Aorta (tissue), 5 donors: Measurements from ENCODE around the gene NKAIN2. TPM values are rescaled to one million over a fixed set of nuclear protein-coding genes. Genes with fewer than 3 reads are reported as not detected.

Experiments used
- ATAC-seq: fragments of 200-7000 bp; cut with Tn5 transposase; one replicate; pipeline ENCODE4 v1.9.1; 2022; ENCODE audit warnings: moderate library complexity; ENCODE audit not compliant: low FRiP score
- DNase-seq, 2 donors: peaks; one replicate each; pipeline ENCODE4 v3.0.0-alpha.2; 2020
- H3K27ac ChIP-seq, 2 donors: one replicate each; pipeline ENCODE4 v1.5.1; 2013; ENCODE audit warnings: low read length in 2 of 2, mild to moderate bottlenecking in 2 of 2, moderate library complexity in 2 of 2, control low read depth in 1 of 2, inconsistent platforms in 1 of 2, low read depth in 1 of 2
- H3K27me3 ChIP-seq, 2 donors: one replicate each; pipeline ENCODE4 v1.6.1; 2013; ENCODE audit warnings: control low read depth in 1 of 2, low read length in 1 of 2, mild to moderate bottlenecking in 1 of 2, moderate library complexity in 1 of 2; ENCODE audit not compliant: insufficient read depth in 2 of 2, control insufficient read depth in 1 of 2
- H3K36me3 ChIP-seq, 2 donors: one replicate each; pipeline ENCODE4 v1.6.1; 2013; ENCODE audit warnings: control low read depth in 1 of 2, low read length in 1 of 2, mild to moderate bottlenecking in 1 of 2; ENCODE audit not compliant: insufficient read depth in 2 of 2, control insufficient read depth in 1 of 2
- H3K4me1 ChIP-seq, 2 donors: one replicate each; pipeline ENCODE4 v1.6.1; 2013; ENCODE audit warnings: low read length in 2 of 2, control low read depth in 1 of 2, mild to moderate bottlenecking in 1 of 2, moderate library complexity in 1 of 2; ENCODE audit not compliant: insufficient read depth in 2 of 2, control insufficient read depth in 1 of 2
- H3K4me3 ChIP-seq, 2 donors: one replicate each; pipeline ENCODE4 v1.5.1; 2013; ENCODE audit warnings: low read length in 2 of 2, control low read depth in 1 of 2, mild to moderate bottlenecking in 1 of 2
- H3K9me3 ChIP-seq: one replicate; pipeline ENCODE4 v1.6.1; 2013; ENCODE audit warnings: mild to moderate bottlenecking, low read length; ENCODE audit not compliant: control insufficient read depth
- WGBS, 2 donors: extraction: QIAGEN DNeasy Blood & Tissue Kit; methylation state at CpG; one replicate each; pipeline ENCODE4 v1.1.7; 2013; 5-methylcytosine and 5-hydroxymethylcytosine counted together
- intact Hi-C, 2 donors: fragments of 100-400 bp; cut with DNase I; formaldehyde crosslinking; loops; one replicate each; pipeline versions ENCODE4 v1.14.2 to v1.15.0; 2022
- polyA plus RNA-seq, 2 donors: library from polyadenylated mRNA; stranded (reverse); fragments of 200-250 nt; gene quantifications; one replicate each; pipeline ENCODE4 v1.2.3, GENCODE V29; 2013
- total RNA-seq, 2 donors: library from RNA; stranded (reverse); fragmentation: NEBNext Ultra II Directional; extraction: Animal tissue kit (Norgen Biotek cat#: 25700); gene quantifications; one replicate each; pipeline ENCODE4 v1.2.1, GENCODE V29; 2021
- donor health status: healthy with polysubstance abuse.
- donor health status: Bipolar disorder and iron deficiency.
- donor health status: DM: no; HTN: no; CAD: no.
- donor health status: DM: no; HTN: no; CAD: no.
- donor health status: DM: yes; HTN: yes; CAD: no.

NKAIN2 gene
- total and polyA plus RNA-seq, 4 donors: 1.4 to 1.9 TPM; not detected in 2

GRCh38 chr6:123780021-123780420 is 23.6 kb upstream of the NKAIN2 start:
- H3K27me3 ChIP-seq: no peaks in the 10 kb centered on the region
- intact Hi-C loops: no loop called here
- no peaks in the 10 kb centered on the region for H3K36me3 ChIP-seq
- H3K9me3 ChIP-seq: no peaks in the 10 kb centered on the region
- H3K4me3 ChIP-seq: no peak overlapping the region
- no peaks in the 10 kb centered on the region for H3K4me1 ChIP-seq
- 19 to 20% methylated on average over 1 of the region's 1 CpG for WGBS, 2 donors
- ATAC-seq: no peak
- no peak for DNase-seq
- H3K27ac ChIP-seq: no peak overlapping the region

GRCh38 chr6:123784330-123784729 is 19.3 kb upstream of the NKAIN2 start:
- intact Hi-C loops: no loop called here
- no peaks in the 10 kb centered on the region for H3K4me1 ChIP-seq

GRCh38 chr6:123785039-123785438 is 18.6 kb upstream of the NKAIN2 start:
- intact Hi-C loops: no loop called here
- no peaks in the 10 kb centered on the region for H3K36me3 ChIP-seq
- H3K27ac ChIP-seq: no peak overlapping the region
- no peak for DNase-seq
- 87% methylated on average over 3 of the region's 3 CpGs for WGBS, 2 donors
- H3K27me3 ChIP-seq: no peaks in the 10 kb centered on the region
- H3K4me3 ChIP-seq: no peak overlapping the region
- no peaks in the 10 kb centered on the region for H3K4me1 ChIP-seq
- H3K9me3 ChIP-seq: no peaks in the 10 kb centered on the region
- no peak for ATAC-seq

More at GRCh38 chr6:123784330-123784729, 19.3 kb upstream of the NKAIN2 start:
- 69 to 74% methylated on average over 2 of the region's 2 CpGs for whole genome bisulfite sequencing, 2 donors
- Histone ChIP-seq H3K9me3 (no peaks in the 10 kb centered on the region), H3K36me3 (no peaks in the 10 kb centered on the region), H3K27ac (no peak overlapping the region), H3K27me3 (no peaks in the 10 kb centered on the region), H3K4me3 (no peak overlapping the region)
- DNase-seq: no peak
- no peak for ATAC-seq

- Histone ChIP-seq H3K4me3 (no peak overlapping the region), H3K27me3 (no peaks in the 10 kb centered on the region), H3K27ac (no peak overlapping the region), H3K4me1 (no peaks in the 10 kb centered on the region), H3K9me3 (no peaks in the 10 kb centered on the region), H3K36me3 (no peaks in the 10 kb centered on the region)
- intact Hi-C loops: no loop called here
- ATAC-seq (no peak), DNase-seq (no peak)
- WGBS, 2 donors: 71 to 81% methylated on average over 1 of the region's 1 CpG
Observed at GRCh38 chr6:123788319-123788718, 15.3 kb upstream of the NKAIN2 start.

- Histone ChIP-seq H3K27me3 (peaks cover 0 to 3% of the 10 kb centered on the region in 2 donors), H3K27ac (no peak overlapping the region), H3K4me1 (no peaks in the 10 kb centered on the region), H3K36me3 (no peaks in the 10 kb centered on the region), H3K9me3 (no peaks in the 10 kb centered on the region), H3K4me3 (no peak overlapping the region)
- ATAC-seq (no peak), DNase-seq (no peak)
- 96 to 98% methylated on average over 2 of the region's 2 CpGs for WGBS, 2 donors
- intact Hi-C loops: no loop called here
Observed at GRCh38 chr6:123794190-123794589, 9.5 kb upstream of the NKAIN2 start.

GRCh38 chr6:123794799-123795198 is 8.9 kb upstream of the NKAIN2 start:
- intact Hi-C loops: no loop called here
- no peaks in the 10 kb centered on the region for H3K9me3 ChIP-seq
- no peaks in the 10 kb centered on the region for H3K36me3 ChIP-seq
- ATAC-seq (no peak), DNase-seq (no peak)
- H3K27ac ChIP-seq: no peak overlapping the region
- peaks cover 0 to 3% of the 10 kb centered on the region in 2 donors for H3K27me3 ChIP-seq
- no peaks in the 10 kb centered on the region for H3K4me1 ChIP-seq
- H3K4me3 ChIP-seq: no peak overlapping the region

GRCh38 chr6:123801067-123801466 is 2.6 kb upstream of the NKAIN2 start:
- Histone ChIP-seq H3K4me3 (no peak overlapping the region), H3K4me1 (no peaks in the 10 kb centered on the region), H3K9me3 (no peaks in the 10 kb centered on the region), H3K36me3 (no peaks in the 10 kb centered on the region), H3K27ac (no peak overlapping the region), H3K27me3 (peaks cover 0 to 2% of the 10 kb centered on the region in 2 donors)
- intact Hi-C loops: loop anchor here (10.0 kb wide), 1 partner anchor 1054 kb away; no protein-coding TSS in a partner anchor
- no peak for DNase-seq
- 62 to 63% methylated on average over 5 of the region's 5 CpGs for WGBS, 2 donors
- no peak for ATAC-seq

GRCh38 chr6:123802351-123802696 is 1.3 kb upstream of the NKAIN2 start:
- H3K4me3 ChIP-seq: peak overlapping the region in 1 of 2 donors; percentile 51
- intact Hi-C loops: loop anchor here (10.0 kb wide), 1 partner anchor 1052 kb away; no protein-coding TSS in a partner anchor
- ATAC-seq: peak; percentile 33

GRCh38 chr6:123802697-123803503 is 765 bp upstream of the NKAIN2 start:
- H3K36me3 ChIP-seq: no peaks in the 10 kb centered on the region
- 1% methylated on average over 56 to 61 of the region's 61 CpGs for WGBS, 2 donors
- peak overlapping the region; percentile 0 to 51 for H3K4me3 ChIP-seq
- H3K27ac ChIP-seq: no peak overlapping the region
- H3K4me1 ChIP-seq: no peaks in the 10 kb centered on the region
- peak; percentile 65 to 91 for DNase-seq
- ATAC-seq: peak; percentile 94
- peaks cover 0 to 2% of the 10 kb centered on the region in 2 donors for H3K27me3 ChIP-seq
- H3K9me3 ChIP-seq: no peaks in the 10 kb centered on the region
- intact Hi-C loops: loop anchor here (10.0 kb wide), 1 partner anchor 1052 kb away; no protein-coding TSS in a partner anchor

More at GRCh38 chr6:123802351-123802696, 1.3 kb upstream of the NKAIN2 start:
- whole genome bisulfite sequencing, 2 donors: 6 to 12% methylated on average over 6 of the region's 6 CpGs
- peaks cover 0 to 2% of the 10 kb centered on the region in 2 donors for H3K27me3 ChIP-seq
- H3K27ac ChIP-seq: no peak overlapping the region
- no peak for DNase-seq
- H3K9me3 ChIP-seq: no peaks in the 10 kb centered on the region
- no peaks in the 10 kb centered on the region for H3K36me3 ChIP-seq
- H3K4me1 ChIP-seq: no peaks in the 10 kb centered on the region
